ENCODE measurements around the gene CDC45.

Gene CDC45

GRCh38 chr22:19469421-19469820 is 10.3 kb upstream of the CDC45 start:
- no peak for DNase-seq

DNA sequence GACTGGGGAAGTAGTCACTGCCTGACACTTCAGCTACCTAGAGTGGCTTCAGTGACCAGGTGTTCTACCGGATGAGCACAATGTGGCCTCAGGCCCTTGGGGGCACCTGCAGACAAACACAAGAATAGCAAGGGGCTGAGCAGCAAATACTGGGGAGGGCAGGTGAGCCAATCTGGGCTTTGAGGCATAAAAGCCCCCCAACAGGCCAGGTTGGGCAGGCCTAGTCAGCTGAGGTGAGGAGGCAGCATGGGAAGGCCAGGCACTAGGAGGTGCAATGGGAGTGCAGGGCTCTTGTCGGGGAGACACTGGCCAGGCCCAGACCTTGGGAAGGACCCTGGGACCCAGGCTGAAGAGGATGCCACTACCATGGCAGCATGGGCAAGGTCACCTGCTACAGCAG is 9.7 kb upstream of the CDC45 start:
- DNase-seq = no peak

GRCh38 chr22:19471572-19471971 is 8.1 kb upstream of the CDC45 start:
- no peak for DNase-seq

GRCh38 chr22:19472233-19472632 is 7.5 kb upstream of the CDC45 start:
- DNase-seq = no peak

- DNase-seq = no peak
These were observed 6.1 kb upstream of the CDC45 start for GRCh38 chr22:19473578-19473977.

DNA sequence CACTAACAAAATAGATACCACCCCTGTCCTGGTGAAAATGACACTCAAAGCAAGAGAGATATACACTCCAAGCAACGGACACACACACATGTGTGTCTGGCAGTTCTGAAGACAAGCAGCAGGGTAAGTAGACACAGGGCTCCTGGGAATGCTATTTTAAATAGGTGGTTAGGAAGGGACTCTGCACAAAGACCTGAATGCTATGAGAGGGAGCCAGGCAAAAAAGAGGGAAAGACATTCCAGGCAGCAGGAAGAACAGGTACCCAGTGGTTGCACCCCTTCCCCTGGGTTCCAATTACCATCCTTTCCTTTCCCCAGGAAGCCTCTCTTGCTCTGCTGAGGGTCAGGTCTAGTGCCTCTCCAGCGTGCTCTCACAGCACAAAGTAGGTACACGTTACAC is 3.7 kb upstream of the CDC45 start:
- DNase-seq = no peak

DNA sequence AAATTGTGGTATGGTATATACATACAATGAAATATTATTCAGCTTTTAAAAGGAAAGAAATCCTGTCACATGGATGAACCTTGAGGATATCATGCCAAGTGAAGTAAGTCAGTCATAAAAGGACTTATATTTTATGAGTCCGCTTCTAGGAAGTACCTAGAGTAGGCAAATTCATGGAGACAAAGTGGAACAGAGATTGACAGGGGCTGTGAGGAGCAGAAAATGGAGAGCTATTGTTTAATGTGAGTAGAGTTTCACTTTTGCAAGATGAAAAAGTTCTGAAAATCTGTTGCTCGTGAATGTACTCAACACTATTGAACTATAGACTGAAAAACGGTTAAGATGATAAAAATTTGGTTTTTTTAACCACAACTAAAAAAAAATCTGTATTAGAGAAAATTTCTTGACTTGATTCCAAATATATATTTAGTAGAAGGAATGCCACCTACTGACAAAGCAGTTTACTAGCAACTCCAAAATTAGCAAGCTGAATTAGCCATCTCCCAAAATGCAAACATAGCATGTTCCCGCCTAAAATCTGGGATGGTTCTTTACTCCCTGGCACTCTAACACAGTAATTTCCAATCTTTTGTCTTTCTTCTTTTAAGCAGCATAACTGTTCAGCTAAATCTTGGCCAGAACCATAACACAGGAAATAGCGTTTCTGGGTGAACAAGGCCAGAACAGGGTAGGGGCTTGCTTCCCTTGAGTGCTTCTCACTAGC is 2.2 kb upstream of the CDC45 start:
- no peak for DNase-seq

- no peak for DNase-seq
These were observed 1.4 kb upstream of the CDC45 start for GRCh38 chr22:19478045-19478900.

DNA sequence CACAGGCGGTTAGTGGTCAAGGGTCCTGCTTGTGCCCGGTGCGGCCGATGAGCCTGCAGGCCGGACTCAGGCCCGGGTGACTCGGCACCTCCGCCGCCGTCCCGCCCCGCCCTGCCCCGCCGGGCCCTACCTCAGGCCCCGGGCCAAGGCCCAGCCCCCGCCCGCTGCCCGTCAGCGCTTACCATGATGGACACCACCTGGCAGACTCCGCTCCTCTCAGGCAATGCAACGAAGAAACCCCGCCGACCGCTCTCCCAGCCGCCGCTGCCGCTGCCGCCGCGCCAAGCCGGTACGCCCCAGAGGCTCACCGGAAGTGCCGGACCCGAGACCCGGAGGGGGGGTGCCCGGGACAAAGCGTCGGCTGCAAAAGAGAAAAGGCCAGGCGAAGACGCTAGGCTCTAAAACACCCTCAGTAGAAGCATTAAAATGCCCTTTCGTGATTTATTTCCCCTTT is 792 bp upstream of the CDC45 start, which contains the start of gene UFD1:
Gene UFD1 (minus strand): TSS at position 293 of the 454 bp plus-strand sequence. CDS start 108 bp downstream, at position 185.
- peak; percentile 56 for DNase-seq

GRCh38 chr22:19480173-19480568 is 451 bp downstream of the CDC45 start:
- no peak for DNase-seq

GRCh38 chr22:19480789-19481188 is 1.1 kb downstream of the CDC45 start:
- no peak for DNase-seq

DNA sequence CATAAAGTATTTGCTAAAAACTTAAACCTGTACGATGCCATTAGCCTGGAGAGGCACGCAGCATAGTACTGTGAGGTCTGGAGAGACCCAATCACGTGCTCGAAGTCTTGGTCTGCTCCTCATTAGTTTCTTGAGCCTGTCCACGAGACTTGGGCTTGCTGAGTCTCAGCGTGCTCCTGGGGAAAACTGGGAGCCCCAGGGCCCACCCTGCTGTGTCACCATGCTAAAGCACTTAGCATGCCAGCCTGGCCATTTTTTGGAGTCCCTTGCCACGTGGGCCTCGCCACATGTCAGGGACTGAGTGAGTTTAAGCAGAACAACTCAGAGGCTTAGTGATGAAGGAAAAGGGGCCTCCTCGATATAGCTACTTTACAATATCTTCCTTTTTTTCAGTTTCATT is 2.6 kb downstream of the CDC45 start:
- no peak for DNase-seq

DNA sequence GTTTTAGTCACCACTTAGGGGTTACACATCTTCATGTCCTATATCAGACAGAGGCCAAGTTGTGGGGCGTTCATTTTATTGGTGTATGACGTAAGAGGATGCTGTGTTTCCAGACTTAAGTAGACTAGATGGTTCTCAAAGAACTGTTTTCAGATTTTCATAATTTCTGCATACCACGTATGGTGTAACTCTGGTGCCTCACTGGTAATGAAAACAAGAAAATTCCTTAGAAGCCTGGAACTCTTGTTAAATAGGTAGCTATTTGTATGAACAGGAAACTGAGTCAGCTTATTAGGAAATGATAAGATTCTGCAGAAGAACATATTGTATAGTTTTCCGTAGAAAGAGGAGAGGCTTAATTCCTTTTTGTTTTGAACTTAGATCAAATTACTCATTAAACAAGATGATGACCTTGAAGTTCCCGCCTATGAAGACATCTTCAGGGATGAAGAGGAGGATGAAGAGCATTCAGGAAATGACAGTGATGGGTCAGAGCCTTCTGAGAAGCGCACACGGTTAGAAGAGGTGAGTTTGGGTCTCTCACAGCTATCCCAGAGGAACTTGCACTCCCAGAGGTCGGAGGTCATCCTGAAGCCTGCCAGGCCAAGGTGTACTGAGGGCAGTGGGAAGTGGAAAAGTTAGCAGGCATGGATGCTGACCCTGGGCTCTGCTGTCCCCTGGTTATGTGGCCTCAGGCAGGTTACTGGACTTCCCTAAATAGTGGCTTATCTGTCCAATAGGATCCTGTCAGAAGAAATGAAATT is 3.9 kb downstream of the CDC45 start:
- DNase-seq = no peak

GRCh38 chr22:19488285-19488684 is 8.6 kb downstream of the CDC45 start:
- DNase-seq = no peak

DNA sequence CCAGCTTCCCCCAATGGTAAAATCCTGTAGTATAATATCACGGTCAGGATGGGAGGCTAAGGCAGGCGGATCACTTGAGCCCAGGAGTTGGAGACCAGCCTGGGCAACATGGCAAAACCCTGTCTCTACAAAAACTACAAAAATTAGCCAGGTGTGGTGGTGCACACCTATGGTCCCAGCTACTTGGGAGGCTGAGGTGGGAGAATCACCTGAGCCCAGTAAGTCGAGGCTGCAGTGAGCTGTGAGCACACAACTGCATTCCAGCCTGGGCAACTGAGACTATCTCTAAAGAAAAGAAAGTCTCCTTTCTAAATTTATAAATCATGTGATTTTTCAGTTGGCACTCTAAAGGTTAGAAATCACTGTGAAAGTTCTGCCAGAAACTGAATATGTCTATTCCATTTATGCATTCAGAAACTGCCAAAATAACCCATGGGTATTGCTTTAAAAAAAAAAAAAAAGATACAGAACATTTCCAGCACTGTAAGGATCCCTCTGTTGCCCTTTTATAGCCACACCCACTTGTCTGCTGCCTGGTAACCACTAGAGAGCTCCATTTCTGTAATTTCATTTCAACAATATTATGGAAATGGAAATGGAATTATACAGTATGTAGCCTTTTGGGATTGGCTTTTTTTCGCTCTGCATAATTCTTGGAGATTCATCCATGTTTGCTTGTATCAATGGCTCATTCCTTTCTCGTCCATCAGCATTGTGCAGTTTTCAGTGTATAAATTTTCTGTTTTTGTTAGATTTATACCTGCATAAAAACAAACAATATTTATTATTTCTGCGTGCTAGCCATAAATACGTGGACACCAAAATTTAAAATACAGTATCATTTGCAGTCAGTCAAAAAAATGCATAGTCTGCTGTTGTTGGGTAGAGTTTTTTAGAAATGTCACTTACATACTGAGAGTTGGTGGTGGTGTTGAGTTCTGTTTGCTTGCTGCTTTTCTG is 9.4 kb downstream of the CDC45 start:
- DNase-seq = no peak

GRCh38 chr22:19490628-19491230 is 11.0 kb downstream of the CDC45 start:
- no peak for DNase-seq

GRCh38 chr22:19492504-19493174 is 12.9 kb downstream of the CDC45 start:
- no peak for DNase-seq

- no peak for DNase-seq
These were observed 14.4 kb downstream of the CDC45 start for GRCh38 chr22:19494001-19494560.

DNA sequence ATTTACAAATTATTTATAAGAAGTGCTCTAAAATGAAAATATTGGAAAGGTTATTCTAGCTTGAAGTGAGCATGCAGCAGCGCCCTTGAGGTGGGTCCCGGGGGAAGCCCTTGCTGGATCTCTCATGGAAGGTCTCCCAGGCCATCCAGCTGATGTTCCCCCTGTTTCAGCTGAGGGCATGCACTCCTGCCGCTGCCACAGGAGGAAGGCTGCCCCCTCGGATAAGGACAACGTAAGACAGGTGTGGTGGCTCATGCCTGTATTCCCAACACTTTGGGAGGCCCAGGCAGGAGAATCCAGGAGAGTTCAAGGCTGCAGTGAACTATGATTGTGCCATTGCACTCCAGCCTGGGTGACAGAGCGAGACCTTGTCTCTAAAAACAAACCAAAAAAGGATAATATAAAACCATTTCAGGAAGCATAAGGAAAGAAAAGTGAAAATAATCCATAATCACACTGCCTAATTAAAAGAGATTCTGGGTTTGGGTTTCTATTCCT is 15.0 kb downstream of the CDC45 start:
- no peak for DNase-seq

GRCh38 chr22:19495562-19496323 is 16.0 kb downstream of the CDC45 start:
- no peak for DNase-seq
